Prostate gland (tissue), 2 donors: Measurements from ENCODE around the gene PCDHB2.

ENCODE experiments used
- CTCF ChIP-seq, 4 experiments: fragments of 200-600 bp in 2 of 4; fragments of 450-650 bp in 2 of 4; sonication (generic) in 2 of 4; IDR thresholded peaks; 1 replicate in 3 of 4; 2 replicates in 1 of 4; pipeline ENCODE4 v1.5.1; 2016 to 2019; ENCODE audit warnings: antibody characterized with exemption in 4 of 4, mild to moderate bottlenecking in 2 of 4, moderate library complexity in 2 of 4
- POLR2A ChIP-seq: fragments of 450-650 bp; IDR thresholded peaks from one replicate; pipeline ENCODE4 v1.6.1; 2016; ENCODE audit warnings: antibody characterized with exemption, mild to moderate bottlenecking
- POLR2AphosphoS5 ChIP-seq: sonication (generic); formaldehyde crosslinking; IDR thresholded peaks from one replicate; pipeline ENCODE4 v1.6.1; 2017; ENCODE audit warnings: antibody characterized with exemption

DNA sequence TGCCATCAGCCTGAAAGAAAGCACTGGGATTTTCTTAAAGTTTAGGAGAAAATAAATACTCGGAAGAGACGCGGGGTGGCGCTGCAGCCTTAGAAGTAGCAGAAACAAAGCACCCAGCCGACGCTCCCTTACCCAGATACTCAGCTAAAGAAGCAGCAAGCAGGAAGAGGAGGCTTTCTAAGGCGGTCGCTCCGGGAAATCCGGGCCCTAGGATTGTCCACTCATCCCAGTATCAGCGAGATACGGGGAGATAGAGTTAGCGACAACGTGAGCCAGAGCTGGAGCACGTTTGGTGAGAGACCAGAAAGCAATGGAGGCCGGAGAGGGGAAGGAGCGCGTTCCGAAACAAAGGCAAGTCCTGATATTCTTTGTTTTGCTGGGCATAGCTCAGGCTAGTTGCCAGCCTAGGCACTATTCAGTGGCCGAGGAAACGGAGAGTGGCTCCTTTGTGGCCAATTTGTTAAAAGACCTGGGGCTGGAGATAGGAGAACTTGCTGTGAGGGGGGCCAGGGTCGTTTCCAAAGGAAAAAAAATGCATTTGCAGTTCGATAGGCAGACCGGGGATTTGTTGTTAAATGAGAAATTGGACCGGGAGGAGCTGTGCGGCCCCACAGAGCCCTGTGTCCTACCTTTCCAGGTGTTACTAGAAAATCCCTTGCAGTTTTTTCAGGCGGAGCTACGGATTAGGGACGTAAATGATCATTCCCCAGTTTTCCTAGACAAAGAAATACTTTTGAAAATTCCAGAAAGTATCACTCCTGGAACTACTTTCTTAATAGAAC lies at the start of gene PCDHB2:
- TF ChIP-seq CTCF (IDR thresholded peaks at IDR 0.05) = peak in 1 of 4 experiments; percentile 51
- no peak for TF ChIP-seq POLR2A
- TF ChIP-seq POLR2AphosphoS5 = no peak
